Measurements from ENCODE around the gene TTC27. TPM values are rescaled to one million over a fixed set of nuclear protein-coding genes. Genes with fewer than 3 reads are reported as not detected.

TTC27 gene
- total and polyA plus RNA-seq, 10 of the 15 experiments (the other 5 are each of a cell fraction or from before 2014, with no cell fraction given) = 20.4 to 34.9 (median 26.0) TPM

- ChIA-PET CTCF (interaction anchor here (1.1 to 1.5 kb wide), 3 partner anchors 10 to 192 kb away, joined by 4 to 6 read pairs (median 4); no protein-coding TSS in a partner anchor), SMC1A (ENCODE audit: uncharacterized antibody, unreplicated experiment) (no interaction called here), POLR2A (no interaction called here), RAD21 (ENCODE audit: unreplicated experiment) (no interaction called here)
- no peak overlapping the region for H3K4me2 ChIP-seq (ENCODE audit: control insufficient read depth, insufficient read depth)
- WGBS (ENCODE audit: insufficient coverage, insufficient replicate concordance, low lambda C conversion rate, missing lambda C conversion rate) = 90% methylated on average over 6 of the region's 6 CpGs
- H3K27me3 ChIP-seq (replicated peaks in 1 of 2; ENCODE audit: control insufficient read depth in 2 of 2, insufficient read depth in 2 of 2, low read length in 1 of 2) = no peaks in the 10 kb centered on the region
- BruUV-seq (replicated peaks) = no TSS peak
- no peak overlapping the region for H2AFZ ChIP-seq (ENCODE audit: control insufficient read depth, low read depth, low read length)
- no peak overlapping the region for H3K27ac ChIP-seq (ENCODE audit: control insufficient read depth, insufficient read depth)
- no peaks in the 10 kb centered on the region for H3K36me3 ChIP-seq (ENCODE audit: control insufficient read depth in 2 of 2, insufficient read depth in 2 of 2, low read length in 1 of 2)
- no peaks in the 10 kb centered on the region for H3K79me2 ChIP-seq (ENCODE audit: control insufficient read depth, insufficient read depth, low read length)
- H3K4me3 ChIP-seq = no peak overlapping the region
- no peak for TF ChIP-seq ZSCAN29 (IDR thresholded peaks at IDR 0.05)
- TF ChIP-seq SMAD1 (IDR thresholded peaks at IDR 0.05; ENCODE audit: low read depth, partially characterized antibody) = peak; percentile 50
- H3K9me3 ChIP-seq (replicated peaks; ENCODE audit: control insufficient read depth, insufficient read depth, low read length) = no peaks in the 10 kb centered on the region; the same call in 2 of the 3 replicates
- FAIRE-seq = no peak
- H3K4me1 ChIP-seq (ENCODE audit: control insufficient read depth, insufficient read depth, low read length) = no peaks in the 10 kb centered on the region
- ATAC-seq = no peak
- intact Hi-C loops (cut with micrococcal nuclease; ENCODE audit: unreplicated experiment) (no loop called here), in situ Hi-C loops (cut with MboI) (no loop called here)
- H4K20me1 ChIP-seq (ENCODE audit: control insufficient read depth, insufficient read depth) = no peaks in the 10 kb centered on the region
- DNase-seq (ENCODE audit: low read depth, low spot score) = no peak
- H3K9ac ChIP-seq (ENCODE audit: control insufficient read depth, insufficient read depth, low read length) = no peak overlapping the region
Observed at GRCh38 chr2:32825291-32825712, 197.5 kb downstream of the TTC27 start.

GRCh38 chr2:32830196-32830595 is 202.3 kb downstream of the TTC27 start:
- Histone ChIP-seq H3K4me1 (ENCODE audit: control insufficient read depth, insufficient read depth, low read length) (no peaks in the 10 kb centered on the region), H3K79me2 (ENCODE audit: control insufficient read depth, insufficient read depth, low read length) (no peaks in the 10 kb centered on the region), H3K27ac (ENCODE audit: control insufficient read depth, insufficient read depth) (no peak overlapping the region), H3K4me3 (no peak overlapping the region), H3K36me3 (ENCODE audit: control insufficient read depth in 2 of 2, insufficient read depth in 2 of 2, low read length in 1 of 2) (no peaks in the 10 kb centered on the region), H3K9me3 (replicated peaks; ENCODE audit: control insufficient read depth, insufficient read depth, low read length) (no peaks in the 10 kb centered on the region; the same call in 2 of the 3 replicates), H3K4me2 (ENCODE audit: control insufficient read depth, insufficient read depth) (no peak overlapping the region), H4K20me1 (ENCODE audit: control insufficient read depth, insufficient read depth) (no peaks in the 10 kb centered on the region), H3K27me3 (replicated peaks in 1 of 2; ENCODE audit: control insufficient read depth in 2 of 2, insufficient read depth in 2 of 2, low read length in 1 of 2) (no peaks in the 10 kb centered on the region), H2AFZ (ENCODE audit: control insufficient read depth, low read depth, low read length) (no peak overlapping the region), H3K9ac (ENCODE audit: control insufficient read depth, insufficient read depth, low read length) (no peak overlapping the region)
- in situ Hi-C loops (cut with MboI) = no loop called here
- POLR2A ChIA-PET = interaction anchor here (0.6 kb wide), 1 partner anchor 40 kb away, joined by 3 read pairs; no protein-coding TSS in a partner anchor
- BruUV-seq (replicated peaks) = no TSS peak
- intact Hi-C loops (cut with micrococcal nuclease; ENCODE audit: unreplicated experiment) = no loop called here
- ATAC-seq (no peak), FAIRE-seq (no peak), DNase-seq (ENCODE audit: low read depth, low spot score) (no peak)
- TF ChIP-seq ZNF622 (IDR thresholded peaks at IDR 0.05) = no peak
- TF ChIP-seq RUNX3 (IDR thresholded peaks at IDR 0.05; ENCODE audit: low read length) = no peak
- TF ChIP-seq NFIC (IDR thresholded peaks at IDR 0.05; ENCODE audit: low read depth, low read length) = no peak
- TF ChIP-seq NFYA (IDR thresholded peaks at IDR 0.05; ENCODE audit: borderline replicate concordance, low read depth, low read length) = no peak
- no peak for TF ChIP-seq POU2F2 (IDR thresholded peaks at IDR 0.05; ENCODE audit: borderline replicate concordance, low read depth, low read length)
- no peak for TF ChIP-seq FOXK2 (IDR thresholded peaks at IDR 0.05)
- TF ChIP-seq HDGF (IDR thresholded peaks at IDR 0.05) = no peak
- TF ChIP-seq HDAC6 (IDR thresholded peaks at IDR 0.05; ENCODE audit: unreplicated experiment) = no peak
- no peak for TF ChIP-seq BCL3 (IDR thresholded peaks at IDR 0.05; ENCODE audit: borderline replicate concordance, insufficient read depth, low read depth, low read length, poor library complexity, severe bottlenecking)
- TF ChIP-seq POLR2AphosphoS5 (IDR thresholded peaks at IDR 0.05; ENCODE audit: low read length) = no peak
- TF ChIP-seq ATF3 (IDR thresholded peaks at IDR 0.05; ENCODE audit: borderline replicate concordance, extremely low read depth, low read depth, low read length) = no peak
- no peak for TF ChIP-seq ZBTB33 (IDR thresholded peaks at IDR 0.05)
- TF ChIP-seq LARP7 (IDR thresholded peaks at IDR 0.05) = no peak
- no peak for TF ChIP-seq KDM1A (IDR thresholded peaks at IDR 0.05; ENCODE audit: borderline replicate concordance)
- CTCF ChIA-PET = interaction anchor here (0.6 kb wide), 1 partner anchor 9 kb away, joined by 4 read pairs; no protein-coding TSS in a partner anchor
- SMC1A ChIA-PET (ENCODE audit: uncharacterized antibody, unreplicated experiment) = interaction anchor here (0.7 kb wide), 1 partner anchor 121 kb away, joined by 4 read pairs; no protein-coding TSS in a partner anchor
- 42% methylated on average over 1 of the region's 1 CpG for WGBS (ENCODE audit: insufficient coverage, insufficient replicate concordance, low lambda C conversion rate, missing lambda C conversion rate)
- RAD21 ChIA-PET (ENCODE audit: unreplicated experiment) = no interaction called here
